Neuronal stem cell (in vitro differentiated cells): ENCODE measurements around the gene ANKRD2.

ENCODE experiments used
- DNase-seq: peaks from one replicate; pipeline ENCODE4 v3.0.0-alpha.2; 2013; ENCODE audit warnings: low spot score
- H2AFZ ChIP-seq: one replicate; pipeline ENCODE4 v1.6.1; 2013; ENCODE audit warnings: mild to moderate bottlenecking, low read length, inconsistent platforms
- H2AK5ac ChIP-seq: 2 replicates; pipeline ENCODE4 v1.6.1; 2013; ENCODE audit warnings: low read depth, mild to moderate bottlenecking, inconsistent platforms, low read length, moderate library complexity, mixed read lengths
- H2BK120ac ChIP-seq: 2 replicates; pipeline ENCODE4 v1.6.1; 2013; ENCODE audit warnings: low read depth, mild to moderate bottlenecking, inconsistent platforms, low read length, moderate library complexity, mixed read lengths
- H2BK12ac ChIP-seq: one replicate; pipeline ENCODE4 v1.6.1; 2013; ENCODE audit warnings: low read length, inconsistent platforms
- H2BK15ac ChIP-seq: 2 replicates; pipeline ENCODE4 v1.6.1; 2013; ENCODE audit warnings: mild to moderate bottlenecking, low read length, inconsistent platforms, mixed read lengths
- H2BK5ac ChIP-seq: one replicate; pipeline ENCODE4 v1.6.1; 2013; ENCODE audit warnings: inconsistent platforms, mild to moderate bottlenecking, low read length, moderate library complexity
- H3K14ac ChIP-seq: one replicate; pipeline ENCODE4 v1.6.1; 2013; ENCODE audit warnings: low read length, inconsistent platforms
- H3K18ac ChIP-seq: 2 replicates; pipeline ENCODE4 v1.6.1; 2013; ENCODE audit warnings: low read length, inconsistent platforms
- H3K23ac ChIP-seq: 2 replicates; pipeline ENCODE4 v1.6.1; 2013; ENCODE audit warnings: low read depth, mild to moderate bottlenecking, mixed read lengths, low read length, inconsistent platforms; ENCODE audit not compliant: poor library complexity
- H3K27ac ChIP-seq: replicated peaks from 3 replicates; pipeline ENCODE4 v1.5.1; 2013; ENCODE audit warnings: low read length, inconsistent platforms
- H3K27me3 ChIP-seq, 3 experiments: 2 replicates each; pipeline ENCODE4 v1.6.1; 2013; ENCODE audit warnings: low read length in 3 of 3, mild to moderate bottlenecking in 2 of 3, inconsistent platforms in 1 of 3, low read depth in 1 of 3, mixed read lengths in 1 of 3, moderate library complexity in 1 of 3; ENCODE audit not compliant: control insufficient read depth in 3 of 3, insufficient read depth in 3 of 3
- H3K36me3 ChIP-seq, 2 donors: replicated peaks in 1 of 2; 2 replicates each; pipeline ENCODE4 v1.6.1; 2013; ENCODE audit warnings: low read length in 2 of 2; ENCODE audit not compliant: control insufficient read depth in 2 of 2, insufficient read depth in 2 of 2
- H3K4ac ChIP-seq: 2 replicates; pipeline ENCODE4 v1.6.1; 2013; ENCODE audit warnings: inconsistent platforms, mild to moderate bottlenecking, low read length, moderate library complexity
- H3K4me1 ChIP-seq, 2 donors: 1 replicate in 1 of 2; 2 replicates in 1 of 2; pipeline ENCODE4 v1.6.1; 2013; ENCODE audit warnings: low read length in 2 of 2, low read depth in 1 of 2; ENCODE audit not compliant: control insufficient read depth in 2 of 2, insufficient read depth in 1 of 2
- H3K4me2 ChIP-seq: one replicate; pipeline ENCODE4 v1.6.1; 2013; ENCODE audit warnings: mild to moderate bottlenecking, low read length, inconsistent platforms; ENCODE audit not compliant: insufficient read depth, poor library complexity, severe bottlenecking
- H3K4me3 ChIP-seq, 2 donors: 2 replicates each; pipeline ENCODE4 v1.5.1; 2013; ENCODE audit warnings: low read length in 2 of 2, mild to moderate bottlenecking in 2 of 2, inconsistent platforms in 1 of 2, moderate library complexity in 1 of 2
- H3K79me1 ChIP-seq: one replicate; pipeline ENCODE4 v1.6.1; 2013; ENCODE audit warnings: low read depth, mild to moderate bottlenecking, inconsistent platforms, low read length, moderate library complexity
- H3K9ac ChIP-seq: one replicate; pipeline ENCODE4 v1.6.1; 2013; ENCODE audit warnings: mild to moderate bottlenecking, low read depth, low read length, inconsistent platforms; ENCODE audit not compliant: poor library complexity
- H3K9me3 ChIP-seq, 2 donors: replicated peaks in 1 of 2; 2 replicates each; pipeline versions ENCODE3 to v1.6.1; 2013; ENCODE audit warnings: low read length in 2 of 2, mild to moderate bottlenecking in 2 of 2, inconsistent platforms in 1 of 2, low read depth in 1 of 2, mixed read lengths in 1 of 2, moderate library complexity in 1 of 2; ENCODE audit not compliant: control insufficient read depth in 2 of 2, insufficient read depth in 1 of 2
- H4K8ac ChIP-seq: one replicate; pipeline ENCODE4 v1.6.1; 2013; ENCODE audit warnings: low read depth, mild to moderate bottlenecking, inconsistent platforms, low read length, moderate library complexity
- H4K91ac ChIP-seq: one replicate; pipeline ENCODE4 v1.6.1; 2013; ENCODE audit warnings: low read length, low read depth, mild to moderate bottlenecking, inconsistent platforms; ENCODE audit not compliant: poor library complexity
- WGBS, 2 donors: extraction: QIAGEN DNeasy Blood & Tissue Kit; methylation state at CpG; one replicate each; pipeline ENCODE4 v1.1.7; 2013; ENCODE audit warnings: missing lambda C conversion rate in 2 of 2, mixed read lengths in 1 of 2; ENCODE audit not compliant: insufficient read length in 2 of 2, insufficient replicate concordance in 1 of 2; ENCODE audit errors: extremely low coverage in 2 of 2; 5-methylcytosine and 5-hydroxymethylcytosine counted together

Gene ANKRD2

DNA sequence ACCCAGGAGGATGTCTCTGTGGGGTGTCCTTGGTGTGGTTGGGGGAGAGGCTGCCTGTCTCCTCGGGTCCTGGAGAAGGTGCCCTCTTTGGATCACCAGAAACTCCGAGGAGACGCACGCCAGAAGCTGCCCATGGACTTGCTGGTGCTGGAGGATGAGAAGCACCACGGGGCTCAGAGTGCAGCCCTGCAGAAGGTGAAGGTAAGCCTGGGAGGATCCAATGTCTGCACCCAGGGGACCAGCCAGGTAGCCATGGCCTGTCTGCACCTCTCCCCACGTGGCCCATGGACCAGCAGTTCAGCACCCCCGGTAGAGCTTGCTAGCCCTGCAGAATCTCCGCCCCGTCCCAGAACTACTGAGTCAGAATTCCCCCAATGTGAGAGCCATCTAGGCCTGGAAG is 5.1 kb downstream of the ANKRD2 start:
- Histone ChIP-seq H3K4me2 (no peak overlapping the region), H2BK12ac (no peak overlapping the region), H4K91ac (no peak overlapping the region), H2BK15ac (no peak overlapping the region), H2AK5ac (peak overlapping the region; percentile 46), H3K36me3 (no peaks in the 10 kb centered on the region), H3K79me1 (no peaks in the 10 kb centered on the region), H3K9me3 (no peaks in the 10 kb centered on the region), H2BK120ac (no peak overlapping the region), H3K4ac (no peak overlapping the region), H3K4me1 (peaks cover 2 to 3% of the 10 kb centered on the region in 2 donors), H4K8ac (no peak overlapping the region), H3K23ac (no peak overlapping the region), H3K4me3 (no peak overlapping the region), H3K18ac (no peak overlapping the region), H2BK5ac (no peak overlapping the region), H3K14ac (no peak overlapping the region), H3K27ac (no peak overlapping the region), H3K9ac (no peak overlapping the region), H3K27me3 (peaks cover 0 to 3% (median 0%) of the 10 kb centered on the region in 3 experiments), H2AFZ (no peak overlapping the region)
- WGBS, 2 donors: no CpG with 5 or more reads among the region's 9 CpGs
- DNase-seq: no peak

DNA sequence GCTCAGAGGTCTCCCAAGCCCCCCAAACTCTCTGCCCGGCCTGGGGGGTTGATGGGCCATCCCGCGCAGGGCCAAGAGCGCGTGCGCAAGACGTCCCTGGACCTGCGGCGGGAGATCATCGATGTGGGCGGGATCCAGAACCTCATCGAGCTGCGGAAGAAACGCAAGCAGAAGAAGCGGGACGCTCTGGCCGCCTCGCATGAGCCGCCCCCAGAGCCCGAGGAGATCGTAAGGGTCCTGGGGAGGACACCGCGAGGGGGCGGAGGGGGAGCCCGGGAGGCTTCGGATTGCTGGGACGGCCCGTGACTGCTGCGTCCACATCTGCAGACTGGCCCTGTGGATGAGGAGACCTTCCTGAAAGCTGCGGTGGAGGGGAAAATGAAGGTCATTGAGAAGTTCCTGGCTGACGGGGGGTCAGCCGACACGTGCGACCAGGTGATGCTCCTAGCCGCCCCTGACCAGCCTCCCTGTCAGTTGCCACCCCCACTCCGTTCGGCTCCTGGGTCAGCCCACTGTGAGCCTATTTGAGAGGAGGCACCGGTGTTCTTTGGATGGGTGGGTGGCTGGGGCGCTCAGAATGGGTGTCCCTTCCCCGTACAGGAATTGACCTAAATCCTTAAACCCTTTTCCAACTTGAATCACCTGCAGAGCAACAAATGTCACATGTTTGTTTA is 5.7 kb downstream of the ANKRD2 start:
- H3K23ac ChIP-seq: no peak overlapping the region
- no peak overlapping the region for H2BK15ac ChIP-seq
- DNase-seq: no peak
- no CpG with 5 or more reads among the region's 40 CpGs for WGBS, 2 donors
- H2AK5ac ChIP-seq: peak overlapping the region; percentile 19
- H3K4ac ChIP-seq: no peak overlapping the region
- no peak overlapping the region for H3K27ac ChIP-seq
- no peak overlapping the region for H2BK120ac ChIP-seq
- no peak overlapping the region for H3K9ac ChIP-seq
- H3K36me3 ChIP-seq: no peaks in the 10 kb centered on the region
- no peak overlapping the region for H3K4me3 ChIP-seq
- H2BK12ac ChIP-seq: no peak overlapping the region
- no peak overlapping the region for H4K91ac ChIP-seq
- no peak overlapping the region for H4K8ac ChIP-seq
- H3K4me2 ChIP-seq: no peak overlapping the region
- H2AFZ ChIP-seq: no peak overlapping the region
- H3K79me1 ChIP-seq: no peaks in the 10 kb centered on the region
- no peaks in the 10 kb centered on the region for H3K9me3 ChIP-seq
- H3K18ac ChIP-seq: peak overlapping the region; percentile 45
- peak overlapping the region; percentile 63 for H3K14ac ChIP-seq
- H3K27me3 ChIP-seq: peaks cover 0 to 3% (median 0%) of the 10 kb centered on the region in 3 experiments
- H2BK5ac ChIP-seq: no peak overlapping the region
- H3K4me1 ChIP-seq: peaks cover 2 to 3% of the 10 kb centered on the region in 2 donors

- Histone ChIP-seq H2BK12ac (no peak overlapping the region), H3K4ac (no peak overlapping the region), H3K27me3 (peaks cover 0 to 3% (median 0%) of the 10 kb centered on the region in 3 experiments), H3K9me3 (no peaks in the 10 kb centered on the region), H3K79me1 (no peaks in the 10 kb centered on the region), H4K91ac (no peak overlapping the region), H3K4me3 (no peak overlapping the region), H2BK15ac (no peak overlapping the region), H3K18ac (no peak overlapping the region), H4K8ac (peak overlapping the region; percentile 45), H3K14ac (no peak overlapping the region), H2AFZ (peak overlapping the region; percentile 15), H3K36me3 (no peaks in the 10 kb centered on the region), H3K9ac (no peak overlapping the region), H2AK5ac (no peak overlapping the region), H2BK120ac (no peak overlapping the region), H3K23ac (peak overlapping the region; percentile 8), H3K4me2 (no peak overlapping the region), H3K27ac (no peak overlapping the region), H2BK5ac (no peak overlapping the region), H3K4me1 (peaks cover 2 to 5% of the 10 kb centered on the region in 2 donors)
- DNase-seq: no peak
- WGBS, 2 donors: no CpG with 5 or more reads among the region's 9 CpGs
Measured at GRCh38 chr10:97580421-97581367, 8.1 kb downstream of the ANKRD2 start.

GRCh38 chr10:97582169-97582568 is 9.6 kb downstream of the ANKRD2 start:
- H3K4ac ChIP-seq: no peak overlapping the region
- no peak overlapping the region for H3K23ac ChIP-seq
- H3K27ac ChIP-seq: no peak overlapping the region
- H3K4me3 ChIP-seq: no peak overlapping the region
- no peaks in the 10 kb centered on the region for H3K9me3 ChIP-seq
- peaks cover 0 to 3% (median 0%) of the 10 kb centered on the region in 3 experiments for H3K27me3 ChIP-seq
- no peak overlapping the region for H3K9ac ChIP-seq
- no peak overlapping the region for H4K8ac ChIP-seq
- H2BK5ac ChIP-seq: no peak overlapping the region
- H3K18ac ChIP-seq: no peak overlapping the region
- no peaks in the 10 kb centered on the region for H3K36me3 ChIP-seq
- H3K79me1 ChIP-seq: no peaks in the 10 kb centered on the region
- no peak overlapping the region for H2AFZ ChIP-seq
- no peak overlapping the region for H2AK5ac ChIP-seq
- H2BK12ac ChIP-seq: no peak overlapping the region
- peaks cover 2 to 5% of the 10 kb centered on the region in 2 donors for H3K4me1 ChIP-seq
- DNase-seq: no peak
- H3K4me2 ChIP-seq: no peak overlapping the region
- H2BK120ac ChIP-seq: no peak overlapping the region
- H3K14ac ChIP-seq: no peak overlapping the region
- no peak overlapping the region for H4K91ac ChIP-seq
- H2BK15ac ChIP-seq: no peak overlapping the region
- no CpG with 5 or more reads among the region's 8 CpGs for WGBS, 2 donors
